Measurements from ENCODE around the gene ARMC10. TPM values are rescaled to one million over a fixed set of nuclear protein-coding genes. Genes with fewer than 3 reads are reported as not detected.

Gene ARMC10
- total RNA-seq, 1 donor from 2014 or later = 27.5 TPM

DNA sequence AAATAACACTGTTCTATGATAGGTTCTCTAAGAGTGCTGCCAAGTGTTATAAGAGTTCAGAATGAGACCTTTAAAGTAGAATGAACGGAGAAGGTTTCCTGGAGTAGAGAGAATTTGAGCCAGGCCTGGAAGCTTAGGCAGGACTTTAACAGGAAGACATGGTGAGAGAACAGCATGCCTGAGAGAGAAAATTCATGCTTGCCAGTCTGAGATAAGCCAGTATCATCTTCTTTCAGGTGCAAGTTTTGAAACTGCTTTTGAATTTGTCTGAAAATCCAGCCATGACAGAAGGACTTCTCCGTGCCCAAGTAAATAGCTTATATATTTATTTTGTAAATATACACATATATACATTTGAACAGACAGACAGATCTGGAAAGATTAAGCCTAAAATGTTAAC, 22.1 kb downstream of the ARMC10 start:
- Histone ChIP-seq H3K4me2 (ENCODE audit: low read length) (no peak overlapping the region), H3K27ac (ENCODE audit: low read depth, low read length) (no peak overlapping the region), H3K9me3 (ENCODE audit: insufficient read depth, low read depth, low read length) (no peaks in the 10 kb centered on the region), H3K36me3 (ENCODE audit: insufficient read depth, low read length) (peaks cover 10% of the 10 kb centered on the region), H3K27me3 (ENCODE audit: insufficient read depth, low read length) (no peaks in the 10 kb centered on the region), H3K4me1 (ENCODE audit: insufficient read depth, low read length) (no peaks in the 10 kb centered on the region), H3K9ac (ENCODE audit: low read length) (no peak overlapping the region), H3K4me3 (ENCODE audit: insufficient read depth, low read depth, low read length) (no peak overlapping the region), H3K79me2 (ENCODE audit: insufficient read depth, low read length) (no peaks in the 10 kb centered on the region), H4K20me1 (ENCODE audit: insufficient read depth, low read length) (no peaks in the 10 kb centered on the region), H2AFZ (ENCODE audit: low read depth, low read length) (no peak overlapping the region)
- DNase-seq (ENCODE audit: low read depth) (no peak), FAIRE-seq (no peak)
- no peak for TF ChIP-seq EZH2 (IDR thresholded peaks at IDR 0.05; ENCODE audit: insufficient read depth, low read length)
- TF ChIP-seq, protein P1, sequence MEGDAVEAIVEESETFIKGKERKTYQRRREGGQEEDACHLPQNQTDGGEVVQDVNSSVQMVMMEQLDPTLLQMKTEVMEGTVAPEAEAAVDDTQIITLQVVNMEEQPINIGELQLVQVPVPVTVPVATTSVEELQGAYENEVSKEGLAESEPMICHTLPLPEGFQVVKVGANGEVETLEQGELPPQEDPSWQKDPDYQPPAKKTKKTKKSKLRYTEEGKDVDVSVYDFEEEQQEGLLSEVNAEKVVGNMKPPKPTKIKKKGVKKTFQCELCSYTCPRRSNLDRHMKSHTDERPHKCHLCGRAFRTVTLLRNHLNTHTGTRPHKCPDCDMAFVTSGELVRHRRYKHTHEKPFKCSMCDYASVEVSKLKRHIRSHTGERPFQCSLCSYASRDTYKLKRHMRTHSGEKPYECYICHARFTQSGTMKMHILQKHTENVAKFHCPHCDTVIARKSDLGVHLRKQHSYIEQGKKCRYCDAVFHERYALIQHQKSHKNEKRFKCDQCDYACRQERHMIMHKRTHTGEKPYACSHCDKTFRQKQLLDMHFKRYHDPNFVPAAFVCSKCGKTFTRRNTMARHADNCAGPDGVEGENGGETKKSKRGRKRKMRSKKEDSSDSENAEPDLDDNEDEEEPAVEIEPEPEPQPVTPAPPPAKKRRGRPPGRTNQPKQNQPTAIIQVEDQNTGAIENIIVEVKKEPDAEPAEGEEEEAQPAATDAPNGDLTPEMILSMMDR (IDR thresholded peaks at IDR 0.05; ENCODE audit: insufficient read depth, low read depth, low read length) = no peak
- H3K4me1 Mint-ChIP-seq (ENCODE audit: low read depth, unreplicated experiment) = peaks cover 2% of the 10 kb centered on the region
- no peaks in the 10 kb centered on the region for H3K27me3 Mint-ChIP-seq (ENCODE audit: low read depth, unreplicated experiment)
- no peaks in the 10 kb centered on the region for H3K36me3 Mint-ChIP-seq (ENCODE audit: low read depth, unreplicated experiment)
- H3K4me3 Mint-ChIP-seq (ENCODE audit: unreplicated experiment) = no peak overlapping the region
- no peak overlapping the region for H3K27ac Mint-ChIP-seq (ENCODE audit: unreplicated experiment)
- no peaks in the 10 kb centered on the region for H3K9me3 Mint-ChIP-seq (ENCODE audit: unreplicated experiment)

DNA sequence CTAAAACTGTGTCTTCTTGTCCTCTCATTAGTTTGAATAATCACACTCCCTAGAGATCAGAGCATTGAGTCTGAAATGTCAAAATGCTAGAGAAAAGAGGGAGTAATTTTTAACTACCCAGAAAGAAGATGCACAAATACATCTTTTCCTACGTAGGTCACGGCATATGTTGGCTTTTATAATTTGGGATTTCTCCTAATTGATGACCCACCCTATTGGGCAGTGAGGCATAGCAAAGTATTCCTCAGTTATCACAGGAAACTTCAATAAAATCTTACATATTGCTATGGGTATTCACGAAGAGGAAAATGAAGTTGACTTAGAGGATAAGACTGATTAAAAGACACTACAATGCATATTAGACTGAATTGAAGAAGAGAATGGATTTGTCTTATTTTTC, 25.4 kb downstream of the ARMC10 start:
- H3K36me3 ChIP-seq (ENCODE audit: insufficient read depth, low read length) = peaks cover 17% of the 10 kb centered on the region

GRCh38 chr7:103101543-103101942, 26.6 kb downstream of the ARMC10 start:
- FAIRE-seq = no peak

More for the DNA sequence above, 25.4 kb downstream of the ARMC10 start:
- Mint-ChIP-seq H3K36me3 (ENCODE audit: low read depth, unreplicated experiment) (no peaks in the 10 kb centered on the region), H3K27me3 (ENCODE audit: low read depth, unreplicated experiment) (no peaks in the 10 kb centered on the region), H3K9me3 (ENCODE audit: unreplicated experiment) (no peaks in the 10 kb centered on the region), H3K4me3 (ENCODE audit: unreplicated experiment) (no peak overlapping the region), H3K27ac (ENCODE audit: unreplicated experiment) (no peak overlapping the region), H3K4me1 (ENCODE audit: low read depth, unreplicated experiment) (no peaks in the 10 kb centered on the region)
- H3K4me1 ChIP-seq (ENCODE audit: insufficient read depth, low read length) = no peaks in the 10 kb centered on the region
- no peak overlapping the region for H3K9ac ChIP-seq (ENCODE audit: low read length)
- H4K20me1 ChIP-seq (ENCODE audit: insufficient read depth, low read length) = no peaks in the 10 kb centered on the region
- no peak for FAIRE-seq
- TF ChIP-seq, protein P1 (IDR thresholded peaks at IDR 0.05; ENCODE audit: insufficient read depth, low read depth, low read length) = no peak
- no peak for TF ChIP-seq EZH2 (IDR thresholded peaks at IDR 0.05; ENCODE audit: insufficient read depth, low read length)
- H3K4me2 ChIP-seq (ENCODE audit: low read length) = no peak overlapping the region
- no peaks in the 10 kb centered on the region for H3K27me3 ChIP-seq (ENCODE audit: insufficient read depth, low read length)
- H2AFZ ChIP-seq (ENCODE audit: low read depth, low read length) = no peak overlapping the region
- H3K9me3 ChIP-seq (ENCODE audit: insufficient read depth, low read depth, low read length) = no peaks in the 10 kb centered on the region
- DNase-seq (ENCODE audit: low read depth) = no peak
- no peak overlapping the region for H3K4me3 ChIP-seq (ENCODE audit: insufficient read depth, low read depth, low read length)
- H3K27ac ChIP-seq (ENCODE audit: low read depth, low read length) = no peak overlapping the region
- H3K79me2 ChIP-seq (ENCODE audit: insufficient read depth, low read length) = no peaks in the 10 kb centered on the region

More at GRCh38 chr7:103101543-103101942, 26.6 kb downstream of the ARMC10 start:
- Histone ChIP-seq H3K4me3 (ENCODE audit: insufficient read depth, low read depth, low read length) (no peak overlapping the region), H3K27ac (ENCODE audit: low read depth, low read length) (no peak overlapping the region), H4K20me1 (ENCODE audit: insufficient read depth, low read length) (no peaks in the 10 kb centered on the region), H3K36me3 (ENCODE audit: insufficient read depth, low read length) (peaks cover 13% of the 10 kb centered on the region), H2AFZ (ENCODE audit: low read depth, low read length) (no peak overlapping the region), H3K4me2 (ENCODE audit: low read length) (no peak overlapping the region), H3K4me1 (ENCODE audit: insufficient read depth, low read length) (peaks cover 1% of the 10 kb centered on the region), H3K9me3 (ENCODE audit: insufficient read depth, low read depth, low read length) (no peaks in the 10 kb centered on the region), H3K9ac (ENCODE audit: low read length) (no peak overlapping the region), H3K79me2 (ENCODE audit: insufficient read depth, low read length) (no peaks in the 10 kb centered on the region), H3K27me3 (ENCODE audit: insufficient read depth, low read length) (no peaks in the 10 kb centered on the region)
- no peak overlapping the region for H3K4me3 Mint-ChIP-seq (ENCODE audit: unreplicated experiment)
- TF ChIP-seq, protein P1 (IDR thresholded peaks at IDR 0.05; ENCODE audit: insufficient read depth, low read depth, low read length) = no peak
- no peak for TF ChIP-seq EZH2 (IDR thresholded peaks at IDR 0.05; ENCODE audit: insufficient read depth, low read length)
- H3K36me3 Mint-ChIP-seq (ENCODE audit: low read depth, unreplicated experiment) = no peaks in the 10 kb centered on the region
- no peak for DNase-seq (ENCODE audit: low read depth)
- H3K9me3 Mint-ChIP-seq (ENCODE audit: unreplicated experiment) = no peaks in the 10 kb centered on the region
- H3K27me3 Mint-ChIP-seq (ENCODE audit: low read depth, unreplicated experiment) = no peaks in the 10 kb centered on the region
- no peak overlapping the region for H3K27ac Mint-ChIP-seq (ENCODE audit: unreplicated experiment)
- H3K4me1 Mint-ChIP-seq (ENCODE audit: low read depth, unreplicated experiment) = peaks cover 4% of the 10 kb centered on the region

Measured in astrocyte (in vitro differentiated cells and primary cell).